KMS-11 (cell line): ENCODE results near the gene MADCAM1.

ENCODE experiments used
- H2AFZ ChIP-seq: fragments of 200-600 bp; sonication (generic); 2 replicates; pipeline ENCODE4 v1.6.1; 2016; ENCODE audit warnings: antibody characterized with exemption, mixed run types, low read depth
- H3K27ac ChIP-seq: fragments of 200-600 bp; sonication (generic); 2 replicates; pipeline ENCODE4 v1.6.1; 2016; ENCODE audit warnings: mild to moderate bottlenecking, mixed run types
- H3K27me3 ChIP-seq: fragments of 200-600 bp; sonication (generic); 2 replicates; pipeline ENCODE4 v1.6.1; 2017; ENCODE audit warnings: mild to moderate bottlenecking, low read depth, mixed run types, moderate library complexity; ENCODE audit not compliant: insufficient read depth
- H3K36me3 ChIP-seq: fragments of 200-600 bp; sonication (generic); 2 replicates; pipeline ENCODE4 v1.6.1; 2017; ENCODE audit warnings: mild to moderate bottlenecking, mixed run types; ENCODE audit not compliant: insufficient read depth
- H3K4me1 ChIP-seq: fragments of 200-600 bp; sonication (generic); 2 replicates; pipeline ENCODE4 v1.6.1; 2016; ENCODE audit warnings: mild to moderate bottlenecking, low read depth, mixed run types; ENCODE audit not compliant: poor library complexity, severe bottlenecking
- H3K4me2 ChIP-seq: fragments of 200-600 bp; sonication (generic); 2 replicates; pipeline ENCODE4 v1.7.0; 2016; ENCODE audit warnings: mild to moderate bottlenecking, mixed run types
- H3K4me3 ChIP-seq: fragments of 200-600 bp; sonication (generic); IDR thresholded peaks from 2 replicates; pipeline ENCODE4 v1.6.1; 2017; ENCODE audit warnings: low read depth, low read length, mixed read lengths; ENCODE audit not compliant: insufficient read depth
- H3K79me2 ChIP-seq: fragments of 200-600 bp; sonication (generic); 2 replicates; pipeline ENCODE4 v1.6.1; 2016; ENCODE audit warnings: low read depth, mixed run types; ENCODE audit not compliant: insufficient read depth
- H3K9ac ChIP-seq: fragments of 200-600 bp; sonication (generic); 2 replicates; pipeline ENCODE4 v1.6.1; 2016; ENCODE audit warnings: mild to moderate bottlenecking, mixed run types
- H4K20me1 ChIP-seq: fragments of 200-600 bp; sonication (generic); 2 replicates; pipeline ENCODE4 v1.6.1; 2016; ENCODE audit warnings: mild to moderate bottlenecking, mixed run types; ENCODE audit not compliant: insufficient read depth
- CTCF ChIP-seq: fragments of 200-600 bp; sonication (generic); conservative IDR thresholded peaks from 2 replicates; pipeline ENCODE4 v1.6.1; 2017; ENCODE audit warnings: low read depth, mild to moderate bottlenecking, antibody characterized with exemption, low read length, moderate library complexity, mixed read lengths

The MADCAM1 gene

DNA sequence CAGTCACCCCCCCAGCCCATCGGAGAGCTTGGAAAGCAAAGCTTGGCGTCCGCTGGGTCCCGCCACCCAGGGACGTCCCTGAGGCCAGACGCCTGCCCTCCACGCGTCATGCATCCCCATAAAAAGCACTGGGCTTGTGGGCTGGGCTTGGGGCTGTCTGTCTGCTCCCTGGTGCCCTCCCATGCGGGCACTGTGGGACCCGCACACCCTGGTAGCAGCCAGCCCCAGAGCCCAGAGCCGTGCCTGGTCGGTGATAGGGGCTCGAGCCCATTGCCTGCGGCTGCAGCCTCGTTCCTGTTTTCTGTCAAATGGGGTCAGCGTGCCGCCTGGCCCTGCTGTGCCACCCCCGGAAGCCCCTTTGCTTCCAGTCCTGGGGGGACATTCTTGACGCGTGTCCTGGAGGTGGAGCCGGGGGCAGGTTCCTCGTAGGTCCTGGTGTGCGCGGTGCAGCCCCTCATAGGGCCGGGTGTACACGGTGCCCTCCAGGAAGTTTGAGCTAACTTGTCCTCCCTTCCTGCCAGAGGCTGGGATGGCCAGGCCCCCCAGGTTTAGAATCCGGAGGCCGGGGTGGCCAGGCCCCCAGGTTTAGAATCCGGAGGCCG lies 43.2 kb downstream of the MADCAM1 start:
- TF ChIP-seq CTCF = no peak
- H3K27me3 ChIP-seq = no peaks in the 10 kb centered on the region
- H3K27ac ChIP-seq = no peak overlapping the region
- no peak overlapping the region for H2AFZ ChIP-seq
- H3K36me3 ChIP-seq = no peaks in the 10 kb centered on the region
- H3K4me3 ChIP-seq = no peak overlapping the region
- H3K9ac ChIP-seq = no peak overlapping the region
- H3K4me1 ChIP-seq = no peaks in the 10 kb centered on the region
- H3K4me2 ChIP-seq = no peak overlapping the region
- H3K79me2 ChIP-seq = no peaks in the 10 kb centered on the region
- H4K20me1 ChIP-seq = no peaks in the 10 kb centered on the region

DNA sequence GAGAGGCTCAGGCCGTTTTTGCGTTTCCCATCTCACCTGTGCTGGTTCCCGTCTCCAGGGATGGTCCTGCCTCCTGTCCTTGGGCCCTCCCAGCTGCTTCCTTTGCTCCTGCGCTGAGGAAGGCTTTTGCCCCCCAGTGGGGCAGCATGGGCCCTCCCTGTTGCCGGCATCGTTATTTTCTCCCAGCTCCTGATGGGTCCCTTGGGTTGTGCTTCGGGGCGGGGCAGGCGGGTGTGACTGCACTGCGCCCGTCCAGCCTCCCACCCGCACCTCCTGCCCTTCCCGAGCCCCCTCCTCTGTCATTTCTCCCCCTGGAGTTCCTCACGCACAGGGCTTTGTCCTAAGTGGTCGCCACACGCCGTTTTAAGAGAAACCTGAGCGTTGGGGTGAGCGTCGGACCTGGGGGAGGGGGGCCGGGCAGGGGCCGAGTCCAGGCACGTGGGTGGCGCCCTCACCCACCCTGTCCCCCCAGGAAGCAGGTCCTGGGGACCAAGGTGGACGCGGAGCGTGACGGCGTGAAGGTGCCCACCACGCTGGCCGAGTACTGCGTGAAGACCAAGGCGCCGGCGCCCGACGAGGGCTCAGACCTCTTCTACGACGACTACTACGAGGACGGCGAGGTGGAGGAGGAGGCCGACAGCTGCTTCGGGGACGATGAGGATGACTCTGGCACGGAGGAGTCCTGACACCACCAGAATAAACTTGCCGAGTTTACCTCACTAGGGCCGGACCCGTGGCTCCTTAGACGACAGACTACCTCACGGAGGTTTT lies 44.8 kb downstream of the MADCAM1 start:
- no peak overlapping the region for H2AFZ ChIP-seq
- H3K4me2 ChIP-seq = no peak overlapping the region
- no peak overlapping the region for H3K4me3 ChIP-seq
- H4K20me1 ChIP-seq = no peaks in the 10 kb centered on the region
- H3K27ac ChIP-seq = no peak overlapping the region
- H3K4me1 ChIP-seq = no peaks in the 10 kb centered on the region
- no peak overlapping the region for H3K9ac ChIP-seq
- no peaks in the 10 kb centered on the region for H3K36me3 ChIP-seq
- no peaks in the 10 kb centered on the region for H3K79me2 ChIP-seq
- TF ChIP-seq CTCF = no peak
- no peaks in the 10 kb centered on the region; the same call in 1 of the 2 replicates for H3K27me3 ChIP-seq

DNA sequence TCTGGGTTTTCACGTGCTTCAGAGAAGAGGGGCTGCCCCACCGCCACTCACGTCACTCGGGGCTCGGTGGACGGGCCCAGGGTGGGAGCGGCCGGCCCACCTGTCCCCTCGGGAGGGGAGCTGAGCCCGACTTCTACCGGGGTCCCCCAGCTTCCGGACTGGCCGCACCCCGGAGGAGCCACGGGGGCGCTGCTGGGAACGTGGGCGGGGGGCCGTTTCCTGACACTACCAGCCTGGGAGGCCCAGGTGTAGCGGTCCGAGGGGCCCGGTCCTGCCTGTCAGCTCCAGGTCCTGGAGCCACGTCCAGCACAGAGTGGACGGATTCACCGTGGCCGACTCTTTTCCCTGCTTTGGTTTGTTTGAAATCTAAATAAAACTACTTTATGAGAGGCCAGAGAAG lies 45.4 kb downstream of the MADCAM1 start:
- no peaks in the 10 kb centered on the region for H3K4me1 ChIP-seq
- no peak for TF ChIP-seq CTCF
- no peak overlapping the region for H3K9ac ChIP-seq
- no peak overlapping the region for H3K4me2 ChIP-seq
- H3K27ac ChIP-seq = no peak overlapping the region
- H3K79me2 ChIP-seq = no peaks in the 10 kb centered on the region
- no peaks in the 10 kb centered on the region for H3K36me3 ChIP-seq
- no peak overlapping the region for H2AFZ ChIP-seq
- no peaks in the 10 kb centered on the region; the same call in 1 of the 2 replicates for H3K27me3 ChIP-seq
- H4K20me1 ChIP-seq = no peaks in the 10 kb centered on the region
- H3K4me3 ChIP-seq = no peak overlapping the region

- no peak overlapping the region for H3K9ac ChIP-seq
- H2AFZ ChIP-seq = no peak overlapping the region
- no peaks in the 10 kb centered on the region; the same call in 1 of the 2 replicates for H3K27me3 ChIP-seq
- H3K27ac ChIP-seq = no peak overlapping the region
- H3K79me2 ChIP-seq = no peaks in the 10 kb centered on the region
- H4K20me1 ChIP-seq = no peaks in the 10 kb centered on the region
- TF ChIP-seq CTCF = no peak
- H3K36me3 ChIP-seq = no peaks in the 10 kb centered on the region
- no peaks in the 10 kb centered on the region for H3K4me1 ChIP-seq
- no peak overlapping the region for H3K4me3 ChIP-seq
- no peak overlapping the region for H3K4me2 ChIP-seq
These were observed 46.0 kb downstream of the MADCAM1 start for GRCh38 chr19:542173-542866.
